Measurements from ENCODE around the gene NUMBL.
"Not testable (repeated sequence)": the region's sequence is repeated elsewhere in the genome, so short reads cannot be mapped to it uniquely, and the experiment has no call there.

Gene NUMBL

DNA sequence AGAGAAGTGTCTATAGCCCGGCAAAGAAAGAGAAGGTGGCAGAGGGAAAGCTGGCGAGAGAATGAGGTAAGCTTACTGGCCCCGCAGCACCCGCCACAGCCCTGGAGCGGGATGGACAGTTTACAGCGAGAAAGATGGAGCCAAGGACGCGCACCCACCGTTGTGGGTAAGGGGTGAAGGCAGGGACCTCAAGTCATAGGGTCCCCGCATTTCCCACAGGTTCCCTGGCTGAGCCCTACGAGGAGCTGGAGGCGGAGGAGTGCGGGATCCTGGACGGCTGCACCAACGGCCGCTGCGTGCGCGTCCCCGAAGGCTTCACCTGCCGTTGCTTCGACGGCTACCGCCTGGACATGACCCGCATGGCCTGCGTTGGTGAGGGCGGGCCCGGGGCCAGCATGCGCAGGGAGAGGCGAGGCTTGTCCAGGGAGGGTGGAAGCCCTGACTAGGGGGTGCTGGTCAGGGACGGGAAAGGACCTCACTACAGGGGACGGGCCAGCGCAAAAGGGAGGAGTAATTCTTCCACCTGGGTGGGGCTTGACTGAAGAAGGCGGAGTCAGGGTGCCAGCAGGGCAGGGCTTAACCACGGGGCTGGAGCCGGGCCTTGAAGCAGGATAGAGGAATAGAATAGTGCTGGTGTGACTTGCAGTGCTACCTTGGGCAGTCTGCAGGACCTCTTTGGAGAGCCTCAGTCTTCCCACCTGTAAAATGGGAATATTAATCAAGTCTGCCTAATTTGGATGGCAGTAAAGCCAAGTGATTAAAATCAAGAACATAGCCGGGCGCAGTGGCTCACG is 62.8 kb downstream of the NUMBL start:
- DNase-seq (ENCODE audit: low read depth): no peak

DNA sequence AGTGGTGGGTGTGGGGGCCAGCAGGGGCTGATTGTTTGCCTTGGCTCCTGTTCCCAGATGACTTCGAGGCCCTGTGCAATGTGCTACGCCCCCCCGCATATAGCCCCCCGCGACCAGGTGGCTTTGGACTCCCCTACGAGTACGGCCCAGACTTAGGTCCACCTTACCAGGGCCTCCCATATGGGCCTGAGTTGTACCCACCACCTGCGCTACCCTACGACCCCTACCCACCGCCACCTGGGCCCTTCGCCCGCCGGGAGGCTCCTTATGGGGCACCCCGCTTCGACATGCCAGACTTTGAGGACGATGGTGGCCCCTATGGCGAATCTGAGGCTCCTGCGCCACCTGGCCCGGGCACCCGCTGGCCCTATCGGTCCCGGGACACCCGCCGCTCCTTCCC is 63.5 kb downstream of the NUMBL start:
- DNase-seq (ENCODE audit: low read depth): no peak

DNA sequence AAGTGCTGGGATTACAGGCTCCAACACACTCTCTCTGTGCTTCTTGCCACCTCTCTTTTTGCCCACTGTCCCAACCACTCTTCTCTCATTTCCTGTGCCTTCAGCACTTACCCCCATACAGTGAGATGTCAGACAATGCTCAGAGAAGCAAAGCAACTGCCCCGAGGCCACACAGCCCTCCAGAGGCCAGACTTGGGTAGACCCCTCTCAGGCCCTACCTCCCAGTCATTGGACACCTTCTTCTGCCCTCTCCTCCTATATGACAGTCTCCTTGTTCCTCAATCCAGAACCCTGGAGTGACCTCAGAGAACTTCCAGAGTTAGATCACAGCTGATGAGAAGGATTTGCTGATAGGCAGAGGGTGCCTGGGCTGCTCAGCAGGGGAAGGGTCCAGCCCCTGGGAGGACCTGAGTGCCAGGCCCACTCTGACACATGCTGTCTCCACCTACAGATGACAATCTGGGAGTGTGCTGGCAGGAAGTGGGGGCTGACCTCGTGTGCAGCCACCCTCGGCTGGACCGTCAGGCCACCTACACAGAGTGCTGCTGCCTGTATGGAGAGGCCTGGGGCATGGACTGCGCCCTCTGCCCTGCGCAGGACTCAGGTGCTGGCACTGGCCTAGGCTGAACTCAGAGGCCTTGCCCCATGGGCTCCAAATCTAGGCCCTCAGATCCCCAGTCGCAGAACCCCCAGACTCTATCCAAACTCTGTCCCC is 64.9 kb downstream of the NUMBL start:
- no peak for DNase-seq (ENCODE audit: low read depth)

DNA sequence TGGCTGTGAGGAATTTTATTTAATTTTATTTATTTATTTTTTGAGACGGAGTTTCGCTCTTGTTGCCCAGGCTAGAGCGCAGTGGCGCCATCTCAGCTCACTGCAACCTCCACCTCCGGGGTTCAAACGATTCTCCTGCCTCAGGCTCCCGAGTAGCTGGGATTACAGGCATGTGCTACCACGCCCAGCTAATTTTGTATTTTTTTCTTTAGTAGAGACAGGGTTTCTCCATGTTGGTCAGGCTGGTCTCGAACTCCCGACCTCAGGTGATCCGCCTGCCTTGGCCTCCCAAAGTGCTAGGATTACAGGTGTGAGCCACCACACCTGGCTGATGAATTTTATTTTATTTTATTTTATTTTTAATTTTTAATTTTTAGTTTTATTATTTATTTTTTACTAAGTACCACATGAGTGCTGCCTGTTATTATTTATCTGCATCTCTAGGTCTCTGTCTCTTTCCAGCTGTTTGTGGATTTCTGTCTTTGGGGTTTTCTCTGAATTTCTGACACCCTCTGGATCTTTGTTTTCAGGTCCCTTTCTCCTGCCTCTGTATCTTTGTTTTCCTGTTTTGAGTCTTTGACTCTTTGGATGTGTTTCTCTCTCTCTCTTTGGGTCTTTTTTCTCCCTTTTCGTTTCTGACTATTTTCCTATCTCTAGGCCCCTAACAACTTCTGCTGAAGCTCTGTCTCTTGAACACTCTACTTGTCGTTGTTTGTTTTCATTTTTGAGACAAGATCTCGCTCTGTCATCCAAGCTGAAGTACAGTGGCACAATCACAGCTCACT is 65.9 kb downstream of the NUMBL start:
- DNase-seq (ENCODE audit: low read depth): not testable (repeated sequence)

DNA sequence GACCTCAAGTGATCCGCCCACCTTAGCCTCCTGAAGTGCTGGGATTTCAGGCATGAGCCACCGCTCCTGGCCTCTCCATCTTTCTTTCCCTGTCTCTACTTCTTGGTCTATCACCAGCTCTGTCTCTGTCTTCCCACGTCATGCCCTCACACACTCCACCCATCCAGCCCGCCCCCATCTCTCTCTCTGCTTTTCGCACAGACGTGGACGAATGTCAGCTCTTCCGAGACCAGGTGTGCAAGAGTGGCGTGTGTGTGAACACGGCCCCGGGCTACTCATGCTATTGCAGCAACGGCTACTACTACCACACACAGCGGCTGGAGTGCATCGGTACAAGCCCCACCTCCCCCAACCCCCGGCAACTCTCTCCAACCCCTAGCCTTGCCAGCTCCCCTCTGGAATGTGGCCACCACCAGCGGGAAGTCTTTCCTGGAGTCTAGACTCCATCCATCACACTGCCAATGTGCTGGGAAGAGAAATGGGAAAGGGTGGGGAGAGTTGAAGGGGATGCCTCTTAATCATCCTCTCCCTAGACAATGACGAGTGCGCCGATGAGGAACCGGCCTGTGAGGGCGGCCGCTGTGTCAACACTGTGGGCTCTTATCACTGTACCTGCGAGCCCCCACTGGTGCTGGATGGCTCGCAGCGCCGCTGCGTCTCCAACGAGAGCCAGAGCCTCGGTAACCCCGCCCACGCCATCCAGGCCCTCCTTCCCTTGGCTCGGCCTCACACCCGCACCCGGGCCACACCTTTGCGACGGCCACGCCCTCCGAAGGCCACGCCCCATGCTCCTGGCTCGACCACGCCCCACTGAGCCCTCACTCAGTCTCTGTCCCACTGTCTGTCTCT is 66.8 kb downstream of the NUMBL start:
- no peak for DNase-seq (ENCODE audit: low read depth)

DNA sequence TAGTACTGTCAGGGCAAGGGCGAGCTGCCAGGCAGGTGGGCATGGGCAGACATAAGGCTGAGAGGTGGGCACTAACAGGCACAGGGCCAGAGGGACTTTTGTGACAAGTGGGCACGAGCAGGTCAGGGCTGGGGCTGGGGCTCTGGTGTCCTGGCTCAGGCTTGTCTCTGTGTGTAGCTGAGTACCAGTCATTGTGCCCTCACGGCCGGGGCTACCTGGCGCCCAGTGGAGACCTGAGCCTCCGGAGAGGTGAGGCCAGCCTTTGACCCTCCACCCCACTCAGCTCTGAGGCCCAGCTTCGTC is 67.7 kb downstream of the NUMBL start:
- DNase-seq (ENCODE audit: low read depth): no peak

DNA sequence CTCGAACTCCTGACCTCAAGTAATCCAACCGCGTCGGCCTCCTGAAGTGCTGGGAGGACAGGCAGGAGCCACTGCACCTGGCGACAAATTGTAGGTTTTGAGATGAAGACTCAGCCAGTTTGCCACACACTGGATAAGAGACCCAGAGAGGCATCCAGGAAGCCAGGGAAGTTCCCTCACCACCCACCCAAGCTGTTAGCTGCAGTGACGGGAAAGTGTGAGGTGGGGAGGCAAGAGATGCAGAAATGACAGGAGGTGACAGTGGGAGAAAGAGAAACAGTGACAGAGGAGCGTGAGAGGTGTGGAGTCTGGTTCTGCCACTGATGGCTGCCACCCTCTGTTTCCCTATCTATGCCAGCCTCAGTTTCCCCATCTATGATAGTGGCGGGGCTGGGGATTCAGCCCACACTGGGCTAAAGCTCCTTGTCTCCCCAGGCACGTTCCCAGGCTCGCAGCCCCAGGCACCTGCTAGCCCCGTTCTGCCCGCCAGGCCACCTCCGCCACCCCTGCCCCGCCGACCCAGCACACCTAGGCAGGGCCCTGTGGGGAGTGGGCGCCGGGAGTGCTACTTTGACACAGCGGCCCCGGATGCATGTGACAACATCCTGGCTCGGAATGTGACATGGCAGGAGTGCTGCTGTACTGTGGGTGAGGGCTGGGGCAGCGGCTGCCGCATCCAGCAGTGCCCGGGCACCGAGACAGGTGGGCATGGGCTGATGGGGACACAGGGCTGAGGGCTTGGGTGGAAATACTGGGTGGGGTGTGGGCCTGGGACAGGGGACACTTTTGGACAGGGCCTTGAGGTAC is 68.3 kb downstream of the NUMBL start:
- DNase-seq (ENCODE audit: low read depth): no peak

DNA sequence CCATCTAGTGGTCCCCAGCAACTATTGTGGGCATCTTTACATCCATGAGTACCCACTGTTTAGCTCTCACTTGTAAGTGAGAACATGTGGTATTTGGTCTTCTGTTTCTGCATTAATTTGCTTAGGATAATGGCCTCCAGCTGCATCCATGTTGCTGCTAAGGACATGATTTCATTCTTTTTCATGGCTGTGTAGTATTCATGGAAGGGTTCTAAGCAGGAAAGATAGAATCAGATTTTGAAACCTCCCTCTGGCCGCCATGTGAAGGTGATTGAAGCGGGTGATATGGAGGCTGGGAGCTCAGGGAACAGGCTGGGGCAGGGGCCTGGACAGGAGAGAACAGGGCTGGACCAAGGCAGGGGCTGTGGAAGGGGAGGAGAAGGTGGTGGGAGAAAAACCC is 69.2 kb downstream of the NUMBL start:
- no peak for DNase-seq (ENCODE audit: low read depth)

DNA sequence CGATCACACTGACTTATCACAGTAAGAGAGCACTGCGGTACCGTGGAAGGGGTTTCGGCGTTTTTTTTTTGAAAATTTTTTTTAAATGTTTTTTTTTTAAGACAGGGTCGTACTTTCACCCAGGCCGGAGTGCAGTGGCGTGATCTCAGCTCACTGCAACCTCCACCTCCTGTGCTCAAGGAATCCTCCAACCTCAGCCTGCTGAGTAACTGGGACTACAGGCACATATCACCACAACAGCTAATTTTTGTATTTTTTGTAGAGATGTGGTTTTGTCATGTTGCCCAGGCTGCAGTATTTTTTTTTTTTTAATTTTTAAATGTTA is 70.3 kb downstream of the NUMBL start:
- no peak for DNase-seq (ENCODE audit: low read depth)

DNA sequence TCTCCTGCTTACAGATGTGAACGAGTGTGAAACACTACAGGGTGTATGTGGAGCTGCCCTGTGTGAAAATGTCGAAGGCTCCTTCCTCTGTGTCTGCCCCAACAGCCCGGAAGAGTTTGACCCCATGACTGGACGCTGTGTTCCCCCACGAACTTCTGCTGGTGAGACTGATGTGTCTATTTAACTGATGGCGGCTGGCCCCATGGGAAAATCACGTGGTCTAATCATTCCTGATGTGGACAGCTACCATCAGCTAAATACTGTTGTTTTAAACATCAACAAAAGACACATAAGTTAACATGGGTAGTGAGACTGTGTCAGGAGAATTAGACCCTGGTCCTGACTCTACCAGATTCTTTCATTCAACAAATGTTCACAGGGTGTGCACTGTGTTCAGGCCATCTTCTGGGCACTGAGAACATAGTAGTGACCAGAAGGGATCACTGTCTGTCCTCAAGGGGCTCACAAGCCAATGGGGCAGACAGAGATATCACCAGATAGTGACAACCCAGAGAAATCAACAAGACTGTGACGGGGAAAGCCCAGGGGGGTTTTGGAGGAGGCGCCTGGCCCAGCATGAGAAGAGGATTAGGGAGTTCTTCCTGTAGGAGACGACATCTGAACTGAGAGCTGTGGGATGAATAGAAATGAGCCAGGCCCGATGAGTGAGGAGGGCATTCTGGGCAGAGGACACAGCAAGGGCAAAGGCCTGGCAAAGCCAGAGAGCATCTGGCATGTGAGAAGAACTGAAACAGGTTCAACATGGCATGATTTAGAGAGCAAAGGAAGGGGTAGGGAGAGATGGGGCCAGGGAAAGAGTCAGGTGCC is 70.9 kb downstream of the NUMBL start:
- DNase-seq (ENCODE audit: low read depth): no peak

DNA sequence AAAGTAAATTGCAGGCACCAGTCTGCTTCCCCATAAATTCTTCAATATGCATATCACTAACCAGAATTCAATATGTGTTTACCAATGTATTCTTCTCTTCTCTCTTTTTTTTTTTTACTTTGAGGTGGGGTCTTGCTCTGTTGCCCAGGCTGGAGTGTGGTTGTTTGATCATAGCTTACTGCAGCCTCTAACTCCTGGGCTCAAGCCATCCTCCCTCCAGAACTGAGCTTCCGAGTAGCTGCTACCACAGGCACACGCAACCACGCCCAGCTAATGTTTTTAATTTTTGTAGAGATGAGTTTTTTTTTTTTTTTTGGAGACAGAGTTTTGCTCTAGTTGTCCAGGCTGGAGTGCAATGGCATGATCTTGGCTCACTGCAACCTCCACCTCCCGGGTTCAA is 72.5 kb downstream of the NUMBL start:
- no peak for DNase-seq (ENCODE audit: low read depth)

DNA sequence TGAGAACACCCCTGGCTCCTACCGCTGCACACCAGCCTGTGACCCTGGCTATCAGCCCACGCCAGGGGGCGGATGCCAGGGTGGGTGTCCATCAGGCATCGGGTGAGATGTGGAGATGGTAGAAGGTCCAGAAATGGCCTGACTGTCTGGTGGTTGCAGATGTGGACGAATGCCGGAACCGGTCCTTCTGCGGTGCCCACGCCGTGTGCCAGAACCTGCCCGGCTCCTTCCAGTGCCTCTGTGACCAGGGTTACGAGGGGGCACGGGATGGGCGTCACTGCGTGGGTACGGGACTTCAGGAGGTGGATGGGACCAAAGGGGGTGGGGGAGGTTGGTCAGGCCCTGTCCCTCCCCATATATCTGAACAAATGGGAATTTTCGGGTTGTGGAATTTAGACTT is 73.5 kb downstream of the NUMBL start:
- no peak for DNase-seq (ENCODE audit: low read depth)

DNA sequence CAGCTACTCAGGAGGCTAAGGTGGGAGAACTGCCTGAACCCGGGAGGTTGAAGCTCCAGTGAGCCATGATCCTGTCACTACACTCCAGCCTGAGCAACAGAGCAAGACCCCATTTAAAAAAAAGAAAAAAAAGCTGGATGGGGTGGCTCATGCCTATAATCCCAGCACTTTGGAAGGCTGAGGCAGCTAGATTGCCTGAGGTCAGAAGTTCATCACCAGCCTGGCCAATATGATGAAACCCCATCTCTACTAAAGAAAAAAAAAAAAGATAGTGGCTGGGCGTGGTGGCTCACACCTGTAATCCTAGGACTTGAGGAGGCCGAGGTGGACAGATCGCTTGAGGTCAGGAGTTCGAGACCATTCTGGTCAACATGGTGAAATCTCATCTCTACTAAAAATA is 74.3 kb downstream of the NUMBL start:
- DNase-seq (ENCODE audit: low read depth): no peak
